ENCODE results near the gene EXPH5. TPM values are rescaled to one million over a fixed set of nuclear protein-coding genes. Genes with fewer than 3 reads are reported as not detected.

EXPH5 gene
- total RNA-seq, 2 donors from 2014 or later, result 5.6 to 11.8 TPM

DNA sequence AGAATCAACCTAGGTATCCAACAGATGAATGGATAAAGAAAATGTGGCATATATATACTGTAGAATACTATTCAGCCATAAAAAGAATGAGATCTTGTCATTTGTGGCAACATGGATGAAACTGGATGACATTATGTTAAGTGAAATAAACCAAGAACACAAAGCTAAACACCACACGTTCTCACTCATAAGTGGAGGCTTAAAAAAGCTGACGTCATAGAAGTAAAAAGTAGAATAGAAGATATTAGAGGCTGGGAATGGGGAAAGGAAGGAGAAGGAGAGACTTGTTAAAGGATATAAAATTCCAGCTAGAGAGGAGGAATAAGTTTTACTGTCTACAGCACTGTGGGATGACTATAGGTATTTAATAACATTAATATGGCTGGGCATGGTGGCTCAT lies 12.9 kb downstream of the EXPH5 start:
- Mint-ChIP-seq H3K36me3 (no peaks in the 10 kb centered on the region), H3K27ac (no peak overlapping the region), H3K9me3 (no peaks in the 10 kb centered on the region)
- ATAC-seq, result no peak
- no peak for DNase-seq (ENCODE audit: low spot score in 2 of 2)

DNA sequence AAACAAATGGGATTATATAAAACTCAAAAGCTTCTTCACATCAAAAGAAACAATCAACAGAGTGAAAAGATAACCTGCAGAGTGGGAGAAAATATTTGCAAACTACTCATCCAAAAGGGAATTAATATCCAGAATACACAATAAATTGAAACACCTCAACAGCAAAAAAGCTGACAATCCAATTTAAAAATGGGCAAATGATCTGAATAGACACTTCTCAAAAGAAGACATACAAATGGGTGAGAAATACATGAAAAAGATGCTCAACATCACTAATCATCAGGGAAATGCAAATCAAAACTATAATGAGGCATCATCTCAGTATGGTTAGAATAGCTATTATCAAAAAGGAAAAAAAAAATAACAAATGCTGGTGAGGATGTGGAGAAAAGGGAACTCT lies 13.5 kb downstream of the EXPH5 start:
- H3K36me3 Mint-ChIP-seq, result no peaks in the 10 kb centered on the region
- ATAC-seq (no peak), DNase-seq (ENCODE audit: low spot score in 2 of 2) (no peak)
- H3K27ac Mint-ChIP-seq, result no peak overlapping the region
- no peaks in the 10 kb centered on the region for H3K9me3 Mint-ChIP-seq

DNA sequence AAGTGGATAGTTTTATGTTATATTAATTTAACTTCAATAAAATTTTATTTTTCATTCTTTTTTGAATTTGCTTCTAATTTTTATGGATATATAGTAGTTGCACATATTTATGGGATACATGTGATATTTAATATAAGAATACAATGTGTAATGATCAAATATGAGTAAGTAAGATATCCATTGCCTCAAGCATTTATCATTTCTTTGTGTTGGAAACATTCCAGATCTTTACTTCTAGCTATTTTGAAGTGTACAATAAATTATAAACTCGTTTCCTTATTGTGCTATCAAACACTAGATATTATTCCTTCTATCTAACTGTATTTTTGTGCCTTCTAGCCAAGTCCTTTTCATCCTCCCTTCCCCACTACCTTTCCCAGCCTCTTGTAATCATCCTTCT lies 17.0 kb downstream of the EXPH5 start:
- no peak for ATAC-seq

DNA sequence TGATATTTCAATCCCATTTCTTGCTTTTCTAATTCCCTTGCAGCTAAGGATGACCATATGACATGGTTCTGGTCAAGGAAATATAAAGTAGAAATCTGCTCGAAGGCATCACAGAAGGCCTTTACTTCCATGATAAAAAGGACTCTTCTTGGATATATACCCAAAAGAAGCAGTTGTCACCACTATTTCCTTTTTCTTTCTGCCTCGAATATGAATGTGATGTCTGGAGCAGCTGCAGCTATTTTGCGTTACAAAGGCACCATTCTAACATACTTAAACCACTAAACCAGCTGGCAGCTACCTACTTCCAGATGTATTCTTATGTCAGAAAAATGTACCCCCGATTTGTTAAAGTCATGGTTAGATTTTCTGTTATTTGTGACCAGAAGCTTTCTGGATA lies 18.9 kb downstream of the EXPH5 start:
- Mint-ChIP-seq H3K36me3 (no peaks in the 10 kb centered on the region), H3K9me3 (no peaks in the 10 kb centered on the region), H3K27ac (no peak overlapping the region)
- DNase-seq (ENCODE audit: low spot score in 2 of 2) (no peak), ATAC-seq (no peak)

More for the DNA sequence above, 17.0 kb downstream of the EXPH5 start:
- Mint-ChIP-seq H3K36me3 (no peaks in the 10 kb centered on the region), H3K9me3 (no peaks in the 10 kb centered on the region), H3K27ac (no peak overlapping the region)
- DNase-seq (ENCODE audit: low spot score in 2 of 2), result no peak

DNA sequence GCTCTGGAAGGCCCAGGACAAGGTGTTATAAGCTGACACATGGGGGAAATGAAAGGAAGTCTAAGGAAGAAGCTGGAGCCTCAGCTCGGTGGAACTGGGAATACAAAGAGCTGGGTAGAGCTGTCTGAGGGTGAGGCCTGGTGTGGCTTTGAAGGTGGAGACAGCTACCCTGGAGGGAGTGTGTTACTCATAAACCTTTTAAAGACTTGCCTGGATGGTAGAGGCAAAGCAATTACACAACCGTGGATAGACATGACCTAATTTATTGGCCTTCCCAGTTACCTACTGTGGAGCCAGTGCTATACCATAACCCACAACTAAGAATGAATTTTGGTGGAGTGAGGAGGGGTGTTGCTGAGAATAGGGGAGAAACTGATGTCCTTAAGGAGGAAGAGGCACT lies 22.6 kb downstream of the EXPH5 start:
- ATAC-seq (no peak), DNase-seq (ENCODE audit: low spot score in 2 of 2) (no peak)
- H3K36me3 Mint-ChIP-seq, result no peaks in the 10 kb centered on the region
- peak overlapping the region in 1 of 2 donors; percentile 41 for H3K27ac Mint-ChIP-seq
- H3K9me3 Mint-ChIP-seq, result no peaks in the 10 kb centered on the region

DNA sequence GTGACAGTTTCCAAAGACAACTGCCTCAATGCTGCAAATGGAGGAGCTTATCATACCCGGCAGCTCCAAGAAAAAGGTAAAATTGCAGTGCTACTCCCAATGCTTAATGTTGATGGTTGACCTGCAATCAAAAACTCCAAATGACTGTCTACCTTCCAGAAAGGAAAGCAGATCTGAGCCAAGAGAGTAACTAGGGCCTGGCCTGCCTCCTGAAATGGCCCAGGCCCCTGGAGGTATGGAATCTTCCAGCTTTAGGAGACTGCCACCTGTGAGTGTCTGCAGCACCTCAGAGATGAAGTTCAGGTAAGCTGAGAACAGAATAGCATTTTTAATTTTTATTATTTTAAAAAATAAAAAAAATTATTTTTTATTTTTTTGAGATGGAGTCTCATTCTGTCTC lies 23.7 kb downstream of the EXPH5 start:
- DNase-seq (ENCODE audit: low spot score in 2 of 2), result no peak
- H3K27ac Mint-ChIP-seq, result peak overlapping the region in 1 of 2 donors; percentile 45
- H3K36me3 Mint-ChIP-seq, result no peaks in the 10 kb centered on the region
- no peaks in the 10 kb centered on the region for H3K9me3 Mint-ChIP-seq
- no peak for ATAC-seq

DNA sequence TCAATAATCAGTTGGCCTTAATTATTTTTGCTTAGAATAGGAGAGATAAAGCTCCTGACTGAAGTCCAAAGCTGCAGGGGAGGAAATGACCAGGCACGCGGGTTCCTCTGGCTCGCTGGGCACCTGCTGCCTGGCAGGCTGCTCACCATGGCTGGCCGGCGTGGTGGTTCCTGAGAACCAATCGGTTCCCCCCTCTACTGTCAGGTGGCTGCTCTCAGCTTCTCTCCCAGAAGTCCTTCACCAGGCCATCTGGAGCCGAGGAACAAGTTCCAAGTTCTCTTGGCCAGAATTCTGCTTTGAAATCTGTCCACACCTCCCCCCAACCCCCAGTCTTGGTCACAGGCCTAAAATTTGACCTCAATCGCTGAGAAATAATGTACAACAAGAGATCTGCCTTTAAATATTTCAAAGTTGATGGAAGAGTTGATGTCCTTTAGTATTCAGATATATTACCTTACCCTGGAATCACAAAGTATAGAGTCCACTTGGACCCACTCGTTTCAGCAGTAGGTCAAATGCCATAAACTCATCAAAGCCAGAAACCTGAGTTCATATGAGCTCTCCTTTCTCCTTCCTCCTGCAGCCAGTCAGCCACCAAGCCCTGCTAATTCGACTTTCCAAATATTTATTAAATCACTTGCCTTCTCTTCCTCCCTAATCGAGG lies 25.2 kb downstream of the EXPH5 start:
- ATAC-seq, result no peak
- H3K36me3 Mint-ChIP-seq, result no peaks in the 10 kb centered on the region

DNA sequence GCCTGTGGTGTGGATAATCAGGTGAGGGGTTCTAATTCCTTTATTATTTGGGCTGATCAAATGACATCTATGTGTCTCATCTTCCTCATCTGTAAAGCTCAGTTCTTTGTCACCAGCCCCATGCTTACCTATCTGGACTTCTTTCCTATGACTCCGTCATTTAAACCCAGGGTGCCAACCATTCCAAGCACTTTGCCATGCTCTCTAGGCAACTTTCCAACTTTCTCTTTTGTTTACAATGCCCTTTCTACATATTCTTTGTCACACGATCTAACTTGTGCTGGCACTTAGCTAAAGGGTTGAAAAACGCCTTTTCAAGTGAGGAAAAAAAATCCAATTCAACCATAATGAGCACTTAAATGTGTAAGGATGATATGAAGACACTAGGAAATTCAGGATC lies 27.9 kb downstream of the EXPH5 start:
- H3K9me3 Mint-ChIP-seq, result no peaks in the 10 kb centered on the region
- H3K27ac Mint-ChIP-seq, result no peak overlapping the region
- DNase-seq (ENCODE audit: low spot score in 2 of 2) (no peak), ATAC-seq (no peak)
- no peaks in the 10 kb centered on the region for H3K36me3 Mint-ChIP-seq

More for the DNA sequence above, 25.2 kb downstream of the EXPH5 start:
- H3K27ac Mint-ChIP-seq, result no peak overlapping the region
- no peaks in the 10 kb centered on the region for H3K9me3 Mint-ChIP-seq
- no peak for DNase-seq (ENCODE audit: low spot score in 2 of 2)

DNA sequence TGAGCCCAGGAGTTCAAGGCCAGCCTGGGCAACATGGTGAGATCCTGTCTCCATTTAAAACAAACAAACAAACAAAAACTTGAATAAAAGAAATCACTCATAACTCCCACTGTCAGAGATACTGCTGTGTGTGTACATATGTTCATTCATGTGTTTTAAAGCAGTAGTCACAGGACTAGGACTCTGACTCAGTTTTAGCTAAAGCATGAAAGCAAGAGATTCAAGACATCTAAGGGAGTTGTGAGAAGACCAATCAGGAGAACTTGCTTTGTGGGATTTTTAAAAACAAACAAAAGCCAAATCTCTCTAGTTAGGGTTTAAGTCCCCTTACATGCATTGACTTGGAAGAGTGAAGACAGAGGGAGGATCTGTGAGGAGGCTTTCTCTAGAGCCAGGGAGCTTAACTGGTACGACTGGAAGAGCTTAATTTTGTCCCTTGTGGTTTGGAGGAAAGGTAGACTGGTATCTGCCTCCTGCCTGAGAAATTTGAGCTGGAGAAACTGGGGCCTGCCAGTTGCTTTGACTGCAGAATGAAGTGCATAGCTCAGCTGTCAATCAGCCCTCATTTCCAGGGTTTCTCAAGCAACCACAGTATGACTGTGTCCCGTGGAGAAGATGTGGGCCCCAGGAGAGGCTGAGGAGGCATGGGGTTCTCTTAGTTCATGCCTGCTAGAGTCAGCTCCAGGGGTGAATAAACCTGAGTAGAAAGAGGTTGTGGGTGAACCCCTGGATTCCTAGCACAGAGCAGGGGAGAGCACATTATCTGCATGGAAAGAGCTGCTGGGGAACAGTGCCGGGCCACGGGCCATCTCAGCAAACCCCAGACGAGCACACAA lies 30.6 kb downstream of the EXPH5 start:
- ATAC-seq (no peak), DNase-seq (ENCODE audit: low spot score in 2 of 2) (no peak)
- H3K9me3 Mint-ChIP-seq, result no peaks in the 10 kb centered on the region
- no peak overlapping the region for H3K27ac Mint-ChIP-seq
- no peaks in the 10 kb centered on the region for H3K36me3 Mint-ChIP-seq

DNA sequence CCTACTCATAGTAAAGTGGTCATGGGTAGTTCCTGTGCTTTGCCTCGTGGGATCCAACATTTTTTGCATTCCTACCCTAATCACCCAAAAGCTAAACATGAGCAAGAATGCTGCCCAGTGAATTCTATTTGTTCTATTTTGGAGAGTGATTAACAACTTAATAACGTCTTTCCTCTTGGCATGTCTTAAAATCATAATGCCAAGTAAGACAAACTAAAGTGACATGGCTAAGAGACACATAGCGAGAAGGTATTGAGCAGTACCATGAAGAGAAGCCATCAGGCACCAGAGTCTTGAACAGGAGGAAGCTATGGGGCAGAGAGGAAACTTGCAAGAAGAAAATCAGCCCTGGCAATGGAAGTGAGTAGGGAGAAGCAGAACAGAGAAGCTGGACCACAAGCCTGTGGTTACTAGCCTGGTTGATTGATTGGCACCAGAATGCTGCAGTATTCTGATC lies 32.0 kb downstream of the EXPH5 start:
- ATAC-seq (no peak), DNase-seq (ENCODE audit: low spot score in 2 of 2) (no peak)
- Mint-ChIP-seq H3K36me3 (no peaks in the 10 kb centered on the region), H3K27ac (no peak overlapping the region), H3K9me3 (no peaks in the 10 kb centered on the region)

DNA sequence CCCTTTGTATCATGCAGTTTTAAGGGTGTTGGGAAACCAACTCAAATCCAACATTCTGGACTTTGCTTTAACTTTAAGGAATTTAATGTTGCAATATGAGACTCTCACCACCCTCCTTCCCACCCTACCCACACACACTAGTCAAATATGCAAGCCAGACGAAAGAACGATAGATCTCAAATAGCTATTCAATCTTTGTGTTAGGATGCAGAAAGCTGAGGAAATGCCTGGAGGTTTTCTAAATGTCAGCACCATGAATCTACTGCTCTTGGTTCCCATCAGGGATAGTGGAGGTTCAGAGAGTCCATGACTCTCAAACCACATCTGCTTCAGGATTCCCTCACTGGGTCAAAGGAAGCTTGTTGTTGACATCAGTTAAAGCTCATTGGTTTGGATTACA lies 33.7 kb downstream of the EXPH5 start:
- Mint-ChIP-seq H3K36me3 (no peaks in the 10 kb centered on the region), H3K9me3 (no peaks in the 10 kb centered on the region), H3K27ac (no peak overlapping the region)
- DNase-seq (ENCODE audit: low spot score in 2 of 2) (no peak), ATAC-seq (no peak)

DNA sequence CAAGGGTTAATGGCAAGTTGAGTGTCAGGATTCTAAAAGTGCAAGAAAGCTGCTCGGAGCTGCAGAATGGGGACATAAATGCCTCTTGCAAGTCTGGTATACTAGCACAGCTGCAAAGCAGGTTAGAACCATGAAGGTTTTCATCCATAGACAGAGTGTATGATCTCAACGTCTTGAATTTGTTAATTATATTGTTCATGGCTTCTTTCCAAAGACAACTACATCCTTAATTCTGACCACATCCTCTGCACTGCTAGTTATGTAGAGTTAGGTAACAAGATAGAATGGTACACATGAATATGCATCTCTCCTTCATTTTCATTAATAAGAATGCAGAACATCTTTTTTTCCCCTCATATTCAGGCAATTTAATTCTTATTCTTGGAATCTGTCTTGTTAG lies 34.2 kb downstream of the EXPH5 start:
- DNase-seq (ENCODE audit: low spot score in 2 of 2) (no peak), ATAC-seq (no peak)
- no peak overlapping the region for H3K27ac Mint-ChIP-seq
- H3K9me3 Mint-ChIP-seq, result no peaks in the 10 kb centered on the region
- no peaks in the 10 kb centered on the region for H3K36me3 Mint-ChIP-seq

DNA sequence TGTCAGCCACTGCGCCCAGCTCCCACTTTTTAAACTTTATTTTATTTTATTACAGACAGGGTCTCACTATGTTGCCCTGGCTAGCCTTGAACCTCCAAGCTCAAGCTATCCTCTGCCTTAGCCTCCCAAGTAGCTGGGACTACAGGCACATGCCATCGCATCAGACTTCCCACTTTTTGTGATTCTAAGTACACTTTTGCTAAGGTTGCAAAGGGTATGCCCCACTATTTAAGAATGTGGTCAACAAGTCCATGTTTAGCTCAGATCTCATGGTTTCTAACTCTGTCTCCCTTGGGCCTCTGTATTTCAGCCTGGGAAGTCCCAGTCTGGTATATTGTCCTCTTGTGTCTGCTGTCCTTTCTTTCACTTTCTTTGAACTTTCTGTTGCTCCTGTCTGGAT lies 35.3 kb downstream of the EXPH5 start:
- H3K9me3 Mint-ChIP-seq, result no peaks in the 10 kb centered on the region
- no peaks in the 10 kb centered on the region for H3K36me3 Mint-ChIP-seq
- ATAC-seq (no peak), DNase-seq (ENCODE audit: low spot score in 2 of 2) (no peak)
- peak overlapping the region in 1 of 2 donors; percentile 30 for H3K27ac Mint-ChIP-seq

DNA sequence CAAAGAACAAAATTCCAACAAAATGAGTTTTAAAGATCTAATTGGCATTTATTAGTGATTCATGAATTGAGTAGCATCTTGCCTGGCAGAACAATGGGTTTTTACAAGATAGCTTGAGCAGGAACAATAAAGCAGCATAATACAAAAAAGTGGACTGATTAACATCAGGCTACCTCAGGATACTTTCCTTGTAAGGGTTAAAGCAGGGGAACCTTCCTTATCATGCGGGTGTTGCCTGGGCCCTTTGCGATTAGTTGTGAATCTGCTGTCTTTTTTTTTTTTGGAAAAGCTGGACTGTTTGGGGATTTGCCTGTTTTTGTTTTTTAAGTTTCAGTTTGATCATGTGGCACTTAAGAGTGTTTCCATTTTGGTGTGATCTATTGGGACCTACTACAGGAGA lies 37.5 kb downstream of the EXPH5 start:
- Mint-ChIP-seq H3K9me3 (no peaks in the 10 kb centered on the region), H3K27ac (no peak overlapping the region), H3K36me3 (no peaks in the 10 kb centered on the region)
- DNase-seq (ENCODE audit: low spot score in 2 of 2), result no peak
- ATAC-seq, result no peak

DNA sequence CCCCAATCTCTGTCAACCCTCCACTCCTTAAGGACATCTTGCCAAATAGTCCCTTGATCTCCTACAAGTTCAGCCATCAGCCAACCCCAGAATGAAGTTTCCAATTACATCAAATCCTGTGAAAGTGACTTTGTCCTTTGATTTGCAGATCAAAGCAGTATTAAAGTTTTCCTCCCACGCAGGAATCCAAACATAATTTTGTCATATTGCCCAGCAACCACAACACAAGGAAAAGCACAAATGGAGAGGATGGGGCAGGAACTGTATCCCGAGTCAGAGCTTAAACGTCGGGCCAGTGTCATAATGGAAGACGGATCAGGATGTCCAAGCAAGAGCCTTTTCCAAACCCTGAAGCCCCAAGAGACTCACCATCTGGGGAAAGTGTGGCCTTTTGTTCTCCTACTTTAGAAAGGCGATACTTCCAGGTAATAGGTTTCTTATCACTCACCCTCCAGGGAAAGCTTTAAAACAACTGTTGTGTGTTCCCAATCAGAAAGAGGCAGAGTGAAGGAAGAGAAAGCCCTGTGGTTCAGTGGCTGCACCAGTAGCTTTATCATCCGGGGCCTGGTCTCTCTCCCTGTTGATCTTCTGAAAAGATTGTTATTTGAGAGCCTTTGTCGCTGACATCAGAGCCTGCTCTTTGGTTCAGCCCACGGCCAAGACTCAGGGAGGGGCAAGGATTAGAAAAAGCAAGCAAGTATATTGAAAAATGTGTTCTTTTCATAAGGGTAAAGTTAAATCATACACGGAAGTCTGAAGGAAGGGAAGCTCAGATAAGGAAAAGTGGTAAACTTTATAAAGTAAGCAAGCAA lies 41.7 kb downstream of the EXPH5 start:
- ATAC-seq (no peak), DNase-seq (ENCODE audit: low spot score in 2 of 2) (no peak)
- peak overlapping the region in 1 of 2 donors; percentile 17 for H3K27ac Mint-ChIP-seq
- no peaks in the 10 kb centered on the region for H3K36me3 Mint-ChIP-seq
- H3K9me3 Mint-ChIP-seq, result no peaks in the 10 kb centered on the region

DNA sequence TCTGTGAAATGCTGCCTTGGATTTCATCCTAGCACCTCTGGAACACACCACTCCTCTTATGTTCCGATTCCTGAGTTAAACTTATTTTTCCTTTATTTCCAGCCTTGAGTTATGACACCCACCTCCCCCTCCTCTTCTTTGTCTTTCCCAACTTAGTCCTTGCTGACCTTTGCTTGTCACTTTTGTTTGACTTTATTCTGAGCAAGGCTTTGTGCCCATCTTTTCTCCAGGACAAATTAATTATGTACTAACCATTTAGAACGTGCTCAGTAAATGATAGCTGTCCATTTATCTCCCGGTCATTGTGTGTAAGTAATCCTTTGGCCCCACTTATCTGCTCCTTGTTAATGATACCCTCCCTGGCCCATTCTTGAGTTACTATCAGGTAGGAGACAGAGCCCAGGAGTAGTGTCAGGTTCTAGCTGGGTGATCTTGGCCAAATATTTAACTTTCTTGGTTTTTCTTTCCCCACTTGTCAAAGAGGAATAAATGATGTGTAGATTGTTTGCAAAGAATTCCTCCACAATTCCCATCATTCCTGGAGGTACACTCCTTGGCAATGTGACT lies 44.2 kb downstream of the EXPH5 start:
- DNase-seq (ENCODE audit: low spot score in 2 of 2) (no peak), ATAC-seq (no peak)
- Mint-ChIP-seq H3K9me3 (no peaks in the 10 kb centered on the region), H3K27ac (no peak overlapping the region), H3K36me3 (no peaks in the 10 kb centered on the region)
